Activated CD4-positive, alpha-beta memory T cell treated with anti-CD3 and anti-CD28 coated beads, Interleukin-2, amount 10 ng/mL, durations not matched to agents 7 days and 5 days (primary cell): Measurements from ENCODE around the gene CNDP1. TPM values are rescaled to one million over a fixed set of nuclear protein-coding genes. Genes with fewer than 3 reads are reported as not detected.

Experiments
- CTCF ChIA-PET: fragments of 350-600 bp; sonication (Branson Sonifier 250); formaldehyde crosslinking; loops from one replicate; lab custom pipeline; 2021; ENCODE audit warnings: antibody characterized with exemption, inconsistent platforms; lab: Charles Lee
- POLR2A ChIA-PET: fragments of 350-600 bp; sonication (Branson Sonifier 250); formaldehyde crosslinking; loops from one replicate; lab custom pipeline; 2021; ENCODE audit warnings: antibody characterized with exemption; lab: Charles Lee
- DNase-seq: peaks from one replicate; pipeline ENCODE4 v3.0.0-alpha.2; 2020
- H3K27ac Mint-ChIP-seq: one replicate; pipeline ENCODE4 v1.8.0; 2021; ENCODE audit warnings: mild to moderate bottlenecking, mixed read lengths
- H3K27me3 Mint-ChIP-seq: one replicate; pipeline ENCODE4 v1.8.0; 2021; ENCODE audit warnings: mixed read lengths
- H3K36me3 Mint-ChIP-seq: one replicate; pipeline ENCODE4 v1.8.0; 2021; ENCODE audit warnings: low read depth, mixed read lengths
- H3K4me1 Mint-ChIP-seq: one replicate; pipeline ENCODE4 v1.8.0; 2021; ENCODE audit warnings: mixed read lengths
- H3K4me3 Mint-ChIP-seq: one replicate; pipeline ENCODE4 v1.8.0; 2021; ENCODE audit warnings: mild to moderate bottlenecking, mixed read lengths
- H3K9me3 Mint-ChIP-seq: one replicate; pipeline ENCODE4 v1.8.0; 2021; ENCODE audit warnings: mixed read lengths
- total RNA-seq, 2 experiments: library from RNA; stranded (reverse); gene quantifications; one replicate each; pipeline ENCODE4 v1.2.3, GENCODE V29; 2021

CNDP1 gene
- total RNA-seq, 2 experiments from 2014 or later: not detected

- no peak for DNase-seq
- Mint-ChIP-seq H3K27ac (peak overlapping the region; percentile 91), H3K4me1 (peaks cover 30% of the 10 kb centered on the region), H3K36me3 (peaks cover 35% of the 10 kb centered on the region), H3K27me3 (no peaks in the 10 kb centered on the region), H3K9me3 (no peaks in the 10 kb centered on the region), H3K4me3 (no peak overlapping the region)
- CTCF ChIA-PET: interaction anchor here (1.8 kb wide), 1 partner anchor 9 kb away, joined by 7 read pairs; no protein-coding TSS in a partner anchor
- POLR2A ChIA-PET: interaction anchor here (1.4 kb wide), 1 partner anchor 35 kb away, joined by 5 read pairs; the partner anchor contains the start of gene ZNF407
These were observed 98.6 kb downstream of the CNDP1 start for GRCh38 chr18:74632856-74633255.

- ChIA-PET POLR2A (interaction anchor here (1.4 kb wide), 1 partner anchor 36 kb away, joined by 5 read pairs; the partner anchor contains the start of gene ZNF407), CTCF (no interaction called here)
These were observed 99.5 kb downstream of the CNDP1 start for GRCh38 chr18:74633652-74634352.

GRCh38 chr18:74635224-74635975 lies 101.1 kb downstream of the CNDP1 start:
- ChIA-PET CTCF (no interaction called here), POLR2A (no interaction called here)
- DNase-seq: no peak
- Mint-ChIP-seq H3K36me3 (peaks cover 35% of the 10 kb centered on the region), H3K4me1 (peaks cover 30% of the 10 kb centered on the region), H3K27me3 (no peaks in the 10 kb centered on the region), H3K27ac (no peak overlapping the region), H3K9me3 (no peaks in the 10 kb centered on the region), H3K4me3 (no peak overlapping the region)

More at GRCh38 chr18:74633652-74634352, 99.5 kb downstream of the CNDP1 start:
- H3K36me3 Mint-ChIP-seq: peaks cover 35% of the 10 kb centered on the region
- H3K27ac Mint-ChIP-seq: no peak overlapping the region
- no peak overlapping the region for H3K4me3 Mint-ChIP-seq
- H3K9me3 Mint-ChIP-seq: no peaks in the 10 kb centered on the region
- H3K4me1 Mint-ChIP-seq: peaks cover 30% of the 10 kb centered on the region
- no peak for DNase-seq
- H3K27me3 Mint-ChIP-seq: no peaks in the 10 kb centered on the region

Other genes with a start within 250 kb of the CNDP1 start
- gene CYB5A, start 242.5 kb upstream of the CNDP1 start, total RNA-seq: 10 to 100 TPM; 20.4 to 21.9 TPM
- gene C18orf63, start 218.7 kb upstream of the CNDP1 start, total RNA-seq: not detected
- gene DIPK1C, start 77.2 kb upstream of the CNDP1 start, total RNA-seq: not detected
- 100 to 1,000 TPM; 141 to 143 TPM for gene CNDP2, start 38.1 kb upstream of the CNDP1 start, total RNA-seq
- gene ZNF407, start 63.4 kb downstream of the CNDP1 start, total RNA-seq: 10 to 100 TPM; 11.7 to 13.4 TPM